H4 (cell line): ENCODE data around the gene RIPK1. TPM values are rescaled to one million over a fixed set of nuclear protein-coding genes. Genes with fewer than 3 reads are reported as not detected.
"Not testable (repeated sequence)": the region's sequence is repeated elsewhere in the genome, so short reads cannot be mapped to it uniquely, and the experiment has no call there.

ENCODE experiments used
- DNase-seq: peaks from one replicate; pipeline ENCODE4 v3.0.0-alpha.2; 2015; ENCODE audit warnings: low spot score
- total RNA-seq: library from RNA; depleted of rRNA; stranded (reverse); fragments of >200 nt; shearing (Covaris generic); gene quantifications from 2 replicates; pipeline ENCODE4 v1.2.3, GENCODE V29; 2014; rRNA removed

The RIPK1 gene
- total RNA-seq: 10.1 and 14.2 TPM in 2 replicates

- peak; percentile 77 for DNase-seq
Observed at GRCh38 chr6:3068329-3069214, at the start of gene RIPK1. TSS of gene RIPK1 (plus strand) at chr6:3068494. CDS start at chr6:3076824, 8,330 bp downstream.

DNA sequence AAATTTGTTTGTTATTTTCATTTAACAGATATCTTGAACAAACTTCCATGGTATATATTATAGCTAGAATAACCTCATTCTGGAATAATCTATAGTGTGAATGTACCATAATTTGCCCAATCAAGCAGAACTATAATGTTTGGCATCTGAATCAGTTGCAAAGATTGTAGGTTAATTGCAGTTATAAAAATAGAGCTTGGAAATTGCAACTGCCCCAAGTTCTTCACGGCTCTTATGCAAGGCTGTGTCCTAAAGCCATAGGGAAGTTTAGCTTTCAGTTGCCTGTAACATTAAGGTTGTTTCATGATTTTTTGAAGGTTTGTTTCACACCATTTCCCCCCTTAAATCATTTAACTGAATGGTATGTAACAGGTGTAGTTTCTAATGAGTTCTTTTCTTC lies 49.2 kb upstream of the RIPK1 start:
- DNase-seq: no peak

DNA sequence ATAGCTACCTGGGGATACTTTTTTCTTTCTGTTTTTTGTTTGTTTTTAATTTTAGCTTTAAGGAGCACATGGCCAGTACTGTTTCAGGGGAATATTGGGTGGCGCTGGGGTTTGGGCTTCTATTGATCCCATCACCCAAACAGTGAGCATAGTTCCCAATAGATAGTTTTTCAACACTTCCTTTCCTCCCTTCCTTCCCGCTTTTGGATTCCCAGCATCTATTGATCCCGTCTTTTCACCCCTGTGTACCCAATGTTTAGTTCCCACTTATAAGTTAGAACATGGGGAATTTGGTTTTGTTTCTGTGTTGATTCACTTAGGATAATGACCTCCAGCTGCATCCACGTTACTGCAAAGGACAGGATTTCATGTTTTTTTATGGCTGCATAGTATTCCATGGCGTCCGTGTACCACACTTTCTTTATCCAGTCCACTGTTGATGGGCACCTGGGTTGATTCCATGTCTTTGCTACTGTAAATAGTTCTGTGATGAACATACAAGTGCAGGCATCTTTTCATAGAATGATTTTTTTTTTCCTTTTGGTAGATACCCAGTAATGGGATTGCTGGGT lies 48.5 kb upstream of the RIPK1 start:
- DNase-seq: no peak

DNA sequence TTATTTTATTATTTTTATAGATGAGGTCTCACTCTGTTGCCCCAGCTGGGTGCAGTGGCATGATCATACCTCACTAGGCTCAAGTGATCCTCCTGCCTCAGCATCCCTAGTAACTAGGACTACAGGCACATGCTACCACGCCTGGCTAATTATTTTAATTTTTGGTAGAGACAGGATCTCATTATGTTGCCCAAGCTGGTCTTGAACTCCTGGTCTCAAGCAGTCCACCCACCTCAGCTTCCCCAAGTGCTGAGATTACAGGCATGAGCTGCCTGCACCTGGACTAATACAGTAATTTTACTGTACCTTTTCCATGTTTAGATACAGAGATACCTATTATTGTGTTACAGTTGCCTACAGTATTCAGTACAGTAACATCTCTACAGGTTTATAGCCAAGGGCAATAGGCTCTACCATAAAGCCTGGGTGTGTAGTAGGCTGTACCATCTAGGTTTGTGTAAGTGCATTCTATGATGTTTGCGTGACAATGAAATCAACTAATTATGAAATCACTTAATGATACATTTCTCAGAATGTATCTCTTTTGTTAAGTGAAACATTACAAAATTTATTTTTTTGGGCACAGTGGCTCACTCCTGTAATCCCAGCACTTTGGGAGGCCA lies 47.2 kb upstream of the RIPK1 start:
- DNase-seq: not testable (repeated sequence)

GRCh38 chr6:3022765-3023662 lies 45.3 kb upstream of the RIPK1 start:
- no peak for DNase-seq

DNA sequence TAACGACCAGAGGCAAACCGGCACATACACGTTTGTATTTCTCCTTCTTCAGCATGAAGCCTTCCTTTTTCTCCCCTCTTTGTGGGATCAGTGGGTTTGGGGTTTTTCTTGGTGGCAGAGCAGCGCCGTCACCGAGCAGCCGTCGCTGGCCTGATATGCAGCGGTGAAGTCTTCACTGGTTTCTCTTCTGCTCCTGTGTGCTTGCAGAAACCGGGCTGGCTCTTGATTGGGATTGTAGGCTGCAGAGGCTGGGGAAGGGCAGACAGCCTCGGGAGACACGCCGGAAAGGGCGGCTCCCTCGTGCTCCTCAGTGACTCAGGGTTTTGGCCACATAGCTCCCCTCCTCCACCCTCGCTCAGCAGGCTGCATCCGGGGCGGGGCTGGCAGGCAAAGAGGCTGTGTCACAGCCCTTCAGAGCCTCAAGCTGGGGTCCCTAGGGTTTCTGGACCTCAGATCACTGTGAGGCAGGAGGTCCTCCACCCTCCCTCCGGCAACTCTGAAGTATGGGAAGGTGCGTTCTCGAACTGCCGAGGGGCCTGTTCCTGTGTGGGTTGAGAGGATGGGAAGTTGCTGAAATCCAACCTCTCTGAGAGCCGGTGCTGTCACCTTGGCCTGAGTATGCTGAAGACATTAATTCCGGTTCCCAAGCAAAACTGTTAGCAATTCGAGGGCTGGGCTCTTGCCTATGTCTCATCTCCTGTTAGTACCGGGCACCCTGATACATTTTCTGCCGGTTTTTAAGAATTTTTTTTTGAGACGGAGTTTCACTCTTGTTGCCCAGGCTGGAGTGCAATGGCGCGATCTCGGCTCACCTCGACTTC lies 44.4 kb upstream of the RIPK1 start:
- DNase-seq: peak; percentile 89

DNA sequence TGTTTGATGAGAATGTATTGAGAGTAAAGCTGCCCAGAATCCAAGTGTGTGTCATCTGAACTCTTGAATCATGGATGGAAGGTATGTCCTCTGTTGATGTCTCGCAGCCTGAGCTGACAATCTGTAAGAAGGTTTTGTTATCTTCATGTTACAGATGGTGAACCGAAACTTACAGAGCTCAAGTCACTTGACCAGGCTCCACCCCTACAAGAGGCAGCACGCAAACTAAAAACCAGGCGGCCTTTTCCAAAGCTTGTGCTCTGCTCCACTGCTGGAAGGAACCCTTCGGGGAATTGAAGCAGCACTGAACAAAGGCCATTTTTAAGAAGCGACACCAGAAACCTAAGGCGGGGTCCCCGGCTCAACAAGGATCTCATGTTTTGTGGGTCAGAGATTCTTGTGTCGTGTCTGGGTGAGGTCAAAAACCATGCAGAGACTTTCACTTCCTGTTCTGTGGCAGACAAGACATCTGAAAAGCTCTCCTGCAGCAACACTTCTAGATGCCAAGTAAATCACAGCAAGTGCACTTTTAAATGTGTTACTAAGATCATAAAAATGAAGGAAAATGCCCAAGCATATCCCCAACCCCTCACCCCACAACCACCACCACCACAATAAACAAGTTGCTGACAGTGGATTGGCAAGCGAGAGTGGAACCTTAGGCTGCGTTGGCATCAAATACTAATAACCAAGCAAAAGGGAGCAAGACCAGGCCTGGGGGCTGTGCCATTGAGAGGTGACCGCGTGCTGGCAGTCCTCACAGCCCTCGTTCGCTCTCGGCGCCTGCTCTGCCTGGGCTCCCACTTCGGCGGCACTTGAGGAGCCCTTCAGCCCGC lies 41.3 kb upstream of the RIPK1 start:
- no peak for DNase-seq

DNA sequence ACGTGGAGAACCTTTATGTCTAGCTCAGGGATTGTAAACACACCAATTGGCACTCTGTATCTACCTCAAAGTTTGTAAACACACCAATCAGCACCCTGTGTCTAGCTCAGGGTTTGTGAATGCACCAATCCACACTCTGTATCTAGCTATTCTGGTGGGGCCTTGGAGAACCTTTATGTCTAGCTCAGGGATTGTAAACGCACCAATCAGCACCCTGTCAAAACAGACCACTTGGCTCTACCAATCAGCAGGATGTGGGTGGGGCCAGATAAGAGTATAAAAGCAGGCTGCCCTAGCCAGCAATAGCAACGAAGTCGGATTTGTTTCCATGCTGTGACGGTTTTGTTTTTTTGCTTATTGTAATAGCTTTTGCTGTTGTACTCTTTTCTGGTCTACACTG lies 40.1 kb upstream of the RIPK1 start:
- DNase-seq: not testable (repeated sequence)

DNA sequence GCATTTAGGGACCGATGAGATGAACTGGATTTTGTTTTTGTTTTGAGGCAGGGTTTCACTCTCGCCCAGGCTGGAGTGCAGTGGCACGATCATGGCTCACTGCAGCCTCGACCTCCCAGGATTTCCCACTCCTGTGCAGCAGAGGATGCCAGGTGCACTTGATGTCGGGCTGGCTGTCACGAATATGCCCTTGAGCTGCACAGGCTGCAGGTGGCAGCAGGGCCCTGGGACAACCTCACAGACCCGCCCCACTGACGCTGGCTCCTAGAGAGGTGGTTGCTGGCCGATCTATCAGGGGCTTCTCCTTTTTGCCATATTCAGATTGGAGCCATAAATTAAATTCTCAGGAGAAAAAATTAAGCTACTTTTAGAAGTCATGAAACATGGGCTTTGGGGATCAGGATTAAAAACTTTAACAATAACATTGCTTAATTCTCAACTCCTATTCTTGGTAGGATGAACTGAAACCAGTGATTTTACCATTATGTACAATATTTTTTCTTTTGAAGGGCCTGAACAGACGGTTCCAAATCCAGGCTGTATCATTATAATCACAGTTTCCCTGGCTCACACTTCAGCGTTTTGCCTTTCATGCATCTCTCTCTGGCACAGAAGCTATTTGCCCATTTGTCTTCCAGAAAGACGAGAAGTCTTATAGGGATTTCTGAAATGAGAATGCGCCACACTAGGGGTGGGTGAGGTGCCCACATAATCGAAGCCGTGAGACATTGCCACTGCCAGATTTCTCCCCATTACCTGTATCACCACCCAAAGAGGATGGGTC lies 36.2 kb upstream of the RIPK1 start:
- no peak for DNase-seq

- DNase-seq: no peak
Observed at GRCh38 chr6:3032986-3033385, 35.3 kb upstream of the RIPK1 start.

DNA sequence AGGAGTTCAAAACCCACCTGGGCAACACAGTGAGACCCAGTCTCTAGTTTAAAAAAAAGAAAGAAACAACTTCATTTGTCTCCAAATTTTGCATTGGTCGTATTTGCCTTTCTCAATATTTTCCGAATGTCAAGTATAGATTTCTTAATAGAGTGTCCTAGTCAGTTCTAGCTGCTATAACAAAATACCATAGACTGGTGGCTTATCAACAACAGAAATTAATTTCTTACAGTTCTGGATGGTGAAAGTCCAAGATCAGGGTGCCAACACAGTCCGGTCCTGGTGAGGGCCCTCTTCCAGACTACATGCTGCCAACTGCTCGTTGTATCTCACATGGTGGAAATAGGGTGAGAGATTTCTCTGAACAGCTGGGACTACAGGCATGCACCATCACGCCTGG lies 34.6 kb upstream of the RIPK1 start:
- DNase-seq: no peak

DNA sequence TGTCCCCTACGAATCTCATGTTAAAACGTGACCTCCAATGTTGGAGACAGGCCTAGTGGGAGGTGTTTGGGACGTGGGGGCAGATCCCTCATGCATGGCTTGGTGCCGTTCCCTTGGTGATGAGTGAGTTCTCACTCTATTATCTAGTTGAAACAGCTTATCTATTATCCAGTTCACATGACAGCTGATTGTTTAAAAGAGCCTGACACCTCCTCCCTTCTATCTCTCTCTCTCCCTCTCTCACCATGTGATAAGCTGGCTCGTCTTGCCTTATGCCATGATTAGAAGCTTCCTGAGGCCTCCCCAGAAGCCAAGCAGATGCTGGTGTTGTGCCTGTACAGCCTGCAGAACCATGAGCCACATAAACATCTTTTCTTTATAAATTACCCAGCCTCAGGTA lies 32.9 kb upstream of the RIPK1 start:
- DNase-seq: no peak

- DNase-seq: no peak
Observed at GRCh38 chr6:3036861-3037637, 31.2 kb upstream of the RIPK1 start.

- no peak for DNase-seq
Observed at GRCh38 chr6:3037638-3038365, 30.5 kb upstream of the RIPK1 start.

DNA sequence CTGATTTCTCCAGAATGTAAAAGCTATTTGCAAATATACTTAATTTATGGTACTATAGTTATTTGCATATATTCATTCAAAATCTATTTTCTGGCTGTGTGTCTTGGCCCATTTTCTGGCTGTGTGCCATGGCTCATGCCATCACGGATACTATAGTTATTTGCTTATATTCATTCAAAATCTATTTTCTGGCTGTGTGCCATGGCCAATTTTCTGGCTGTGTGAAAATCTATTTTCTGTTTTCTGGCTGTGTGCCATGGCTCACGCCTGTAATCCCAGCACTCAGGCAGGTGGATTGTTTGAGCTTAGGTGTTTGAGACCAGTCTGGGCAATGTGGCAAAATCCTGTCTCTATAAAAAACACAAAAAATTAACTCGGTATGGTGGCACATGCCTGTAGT lies 28.9 kb upstream of the RIPK1 start:
- no peak for DNase-seq

GRCh38 chr6:3041147-3041546 lies 27.1 kb upstream of the RIPK1 start:
- DNase-seq: no peak

DNA sequence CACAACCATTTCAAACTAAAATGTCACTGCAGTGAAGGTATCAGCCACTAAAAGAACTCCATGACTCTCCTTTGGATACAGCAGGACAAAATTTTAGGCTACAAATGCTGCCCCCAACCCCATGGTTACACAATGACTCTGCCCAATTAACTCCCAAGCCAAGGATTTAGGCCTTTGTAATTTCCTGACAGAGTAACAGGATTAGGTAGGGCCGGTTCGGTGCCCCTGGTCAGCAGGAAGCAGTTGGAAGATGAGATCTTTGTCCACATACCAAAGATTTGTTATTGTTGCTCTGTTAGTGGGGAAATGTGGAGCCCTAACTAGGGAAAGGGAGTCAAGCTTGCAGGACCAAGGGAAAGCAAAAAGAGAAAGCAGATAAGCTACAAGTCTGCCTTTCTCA lies 26.7 kb upstream of the RIPK1 start:
- no peak for DNase-seq

DNA sequence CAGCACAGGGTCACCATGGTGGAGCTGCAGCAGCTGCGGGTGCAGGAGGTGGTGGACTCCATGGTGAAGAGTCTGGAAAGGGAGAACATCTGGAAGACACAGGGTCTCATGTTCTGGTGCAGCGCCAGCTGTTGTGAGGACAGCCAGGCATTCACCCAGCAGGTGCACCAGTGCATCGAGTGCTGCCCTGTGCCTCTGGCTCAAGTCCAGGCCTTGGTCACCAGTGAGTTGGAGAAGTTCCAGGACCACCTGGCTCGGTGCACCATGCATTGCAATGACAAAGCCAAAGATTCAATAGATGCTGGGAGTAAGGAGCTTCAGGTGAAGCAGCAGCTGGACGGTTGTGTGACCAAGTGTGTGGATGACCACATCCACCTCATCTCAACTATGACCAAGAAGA lies 22.9 kb upstream of the RIPK1 start:
- no peak for DNase-seq
